A673 (cell line): ENCODE results near the gene LRRC58. TPM values are rescaled to one million over a fixed set of nuclear protein-coding genes. Genes with fewer than 3 reads are reported as not detected.

Experiments used
- BruUV-seq: library from RNA; stranded (reverse); fragments of 400-500 nt; replicated peaks from 2 replicates; lab custom pipeline; 2021; lab: Mats Ljungman, UMichigan
- CTCF ChIA-PET: fragments of 300-600 bp; sonication (Branson Sonifier 250); formaldehyde crosslinking; loops from one replicate; lab custom pipeline; 2022; ENCODE audit warnings: antibody characterized with exemption; lab: Charles Lee
- POLR2A ChIA-PET: fragments of 300-600 bp; sonication (Branson Sonifier 250); formaldehyde crosslinking; loops from one replicate; lab custom pipeline; 2022; ENCODE audit warnings: antibody characterized with exemption; ENCODE audit not compliant: low non-redundant PET; lab: Charles Lee
- DNase-seq: peaks from one replicate; pipeline ENCODE4 v3.0.0-alpha.2; 2015; ENCODE audit warnings: low spot score
- H3K27ac ChIP-seq: fragments of 200-600 bp; sonication (generic); 2 replicates; pipeline ENCODE4 v1.5.1; 2016; ENCODE audit warnings: mixed run types, low read depth, mild to moderate bottlenecking, mixed read lengths, antibody characterized with exemption, low read length; ENCODE audit not compliant: poor library complexity, severe bottlenecking
- H3K27me3 ChIP-seq: fragments of 200-600 bp; sonication (generic); replicated peaks from 2 replicates; pipeline ENCODE4 v1.6.1; 2017; ENCODE audit warnings: mixed run types, low read depth, mild to moderate bottlenecking, mixed read lengths, antibody characterized with exemption, low read length; ENCODE audit not compliant: insufficient read depth, poor library complexity
- H3K36me3 ChIP-seq: fragments of 200-600 bp; sonication (generic); 2 replicates; pipeline ENCODE4 v1.6.1; 2016; ENCODE audit warnings: mixed run types, mild to moderate bottlenecking, mixed read lengths, antibody characterized with exemption, low read length; ENCODE audit not compliant: insufficient read depth, poor library complexity, severe bottlenecking
- H3K4me1 ChIP-seq: fragments of 200-600 bp; sonication (generic); 2 replicates; pipeline ENCODE4 v1.6.1; 2017; ENCODE audit warnings: mixed run types, mild to moderate bottlenecking, mixed read lengths, antibody characterized with exemption, low read length; ENCODE audit not compliant: insufficient read depth, poor library complexity, severe bottlenecking
- H3K4me3 ChIP-seq: fragments of 200-600 bp; sonication (generic); 2 replicates; pipeline ENCODE4 v1.5.1; 2016; ENCODE audit warnings: low read depth, mixed run types, mild to moderate bottlenecking, mixed read lengths, low read length; ENCODE audit not compliant: poor library complexity, severe bottlenecking
- H3K9me3 ChIP-seq: fragments of 200-600 bp; sonication (generic); 2 replicates; pipeline ENCODE4 v1.6.1; 2016; ENCODE audit warnings: mixed run types, low read depth, mild to moderate bottlenecking, mixed read lengths, antibody characterized with exemption, low read length; ENCODE audit not compliant: poor library complexity, severe bottlenecking
- EZH2 ChIP-seq: fragments of 200-600 bp; sonication (generic); IDR thresholded peaks from 2 replicates; pipeline ENCODE4 v1.6.1; 2017; ENCODE audit warnings: borderline replicate concordance, low read depth, mild to moderate bottlenecking, mixed read lengths, antibody characterized with exemption, low read length; ENCODE audit not compliant: poor library complexity, severe bottlenecking
- intact Hi-C: fragments of 100-400 bp; cut with micrococcal nuclease; formaldehyde crosslinking; loops from one replicate; pipeline ENCODE4 v1.10.0; 2022; ENCODE audit not compliant: unreplicated experiment
- total RNA-seq: library from RNA; stranded (reverse); gene quantifications from 2 replicates; pipeline ENCODE4 v1.2.3, GENCODE V29; 2021
- TF ChIP-seq, protein P1 (sequence below): fragments of 300-800, 200-600 bp; sonication (generic); conservative IDR thresholded peaks from 2 replicates; pipeline ENCODE4 v1.5.1; 2017; ENCODE audit warnings: low read depth, mild to moderate bottlenecking, antibody characterized with exemption, low read length, moderate library complexity, mixed read lengths

The LRRC58 gene
- total RNA-seq, 1 experiment from 2014 or later, result 34.1 TPM

DNA sequence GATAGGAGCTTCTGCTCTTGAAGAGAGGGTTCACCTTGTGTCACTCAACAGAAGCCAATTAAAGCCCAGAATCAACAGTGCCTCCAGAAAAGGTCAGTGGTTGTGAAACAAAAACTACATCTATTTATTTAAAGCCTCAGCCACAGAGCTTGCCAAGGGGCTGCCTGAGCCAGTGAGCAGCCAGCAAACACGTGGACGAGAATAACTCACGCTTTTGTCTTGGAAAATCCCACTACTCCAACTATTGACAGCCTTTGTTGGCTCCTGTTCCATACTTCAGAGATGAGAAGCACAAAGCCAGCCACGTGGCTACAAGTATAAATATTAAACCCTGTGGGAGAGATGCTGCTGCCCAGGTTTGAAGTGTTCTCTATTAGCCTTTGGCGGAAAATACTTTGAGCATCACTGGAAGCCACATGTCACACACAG lies 74.4 kb downstream of the LRRC58 start:
- ChIA-PET CTCF (no interaction called here), POLR2A (no interaction called here)
- intact Hi-C loops, result no loop called here
- Histone ChIP-seq H3K27me3 (no peaks in the 10 kb centered on the region), H3K36me3 (no peaks in the 10 kb centered on the region), H3K9me3 (no peaks in the 10 kb centered on the region), H3K27ac (no peak overlapping the region), H3K4me3 (no peak overlapping the region), H3K4me1 (peaks cover 3% of the 10 kb centered on the region)
- DNase-seq, result no peak
- BruUV-seq, result no TSS peak
- TF ChIP-seq, protein P1, sequence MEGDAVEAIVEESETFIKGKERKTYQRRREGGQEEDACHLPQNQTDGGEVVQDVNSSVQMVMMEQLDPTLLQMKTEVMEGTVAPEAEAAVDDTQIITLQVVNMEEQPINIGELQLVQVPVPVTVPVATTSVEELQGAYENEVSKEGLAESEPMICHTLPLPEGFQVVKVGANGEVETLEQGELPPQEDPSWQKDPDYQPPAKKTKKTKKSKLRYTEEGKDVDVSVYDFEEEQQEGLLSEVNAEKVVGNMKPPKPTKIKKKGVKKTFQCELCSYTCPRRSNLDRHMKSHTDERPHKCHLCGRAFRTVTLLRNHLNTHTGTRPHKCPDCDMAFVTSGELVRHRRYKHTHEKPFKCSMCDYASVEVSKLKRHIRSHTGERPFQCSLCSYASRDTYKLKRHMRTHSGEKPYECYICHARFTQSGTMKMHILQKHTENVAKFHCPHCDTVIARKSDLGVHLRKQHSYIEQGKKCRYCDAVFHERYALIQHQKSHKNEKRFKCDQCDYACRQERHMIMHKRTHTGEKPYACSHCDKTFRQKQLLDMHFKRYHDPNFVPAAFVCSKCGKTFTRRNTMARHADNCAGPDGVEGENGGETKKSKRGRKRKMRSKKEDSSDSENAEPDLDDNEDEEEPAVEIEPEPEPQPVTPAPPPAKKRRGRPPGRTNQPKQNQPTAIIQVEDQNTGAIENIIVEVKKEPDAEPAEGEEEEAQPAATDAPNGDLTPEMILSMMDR, result no peak
- no peak for TF ChIP-seq EZH2

Other genes starting within 250 kb of the LRRC58 start
- gene GPR156, start 64.1 kb downstream of the LRRC58 start, total RNA-seq, result 0.62 and 1.2 TPM in 2 replicates
- gene FSTL1, start 101.6 kb upstream of the LRRC58 start, total RNA-seq, result 89.1 and 122 TPM in 2 replicates
- 177 and 200 TPM in 2 replicates for gene NDUFB4, start 247.0 kb upstream of the LRRC58 start, total RNA-seq